Measurements from ENCODE around the gene RASGEF1B. TPM values are rescaled to one million over a fixed set of nuclear protein-coding genes. Genes with fewer than 3 reads are reported as not detected.

The RASGEF1B gene
- total and polyA plus RNA-seq, 2 of the 13 experiments (the other 11 are each of a cell fraction or from before 2014, with no cell fraction given), result 0.04 TPM

GRCh38 chr4:81405900-81406401, 65.8 kb downstream of the RASGEF1B start (continued):
- TF ChIP-seq, protein P1, sequence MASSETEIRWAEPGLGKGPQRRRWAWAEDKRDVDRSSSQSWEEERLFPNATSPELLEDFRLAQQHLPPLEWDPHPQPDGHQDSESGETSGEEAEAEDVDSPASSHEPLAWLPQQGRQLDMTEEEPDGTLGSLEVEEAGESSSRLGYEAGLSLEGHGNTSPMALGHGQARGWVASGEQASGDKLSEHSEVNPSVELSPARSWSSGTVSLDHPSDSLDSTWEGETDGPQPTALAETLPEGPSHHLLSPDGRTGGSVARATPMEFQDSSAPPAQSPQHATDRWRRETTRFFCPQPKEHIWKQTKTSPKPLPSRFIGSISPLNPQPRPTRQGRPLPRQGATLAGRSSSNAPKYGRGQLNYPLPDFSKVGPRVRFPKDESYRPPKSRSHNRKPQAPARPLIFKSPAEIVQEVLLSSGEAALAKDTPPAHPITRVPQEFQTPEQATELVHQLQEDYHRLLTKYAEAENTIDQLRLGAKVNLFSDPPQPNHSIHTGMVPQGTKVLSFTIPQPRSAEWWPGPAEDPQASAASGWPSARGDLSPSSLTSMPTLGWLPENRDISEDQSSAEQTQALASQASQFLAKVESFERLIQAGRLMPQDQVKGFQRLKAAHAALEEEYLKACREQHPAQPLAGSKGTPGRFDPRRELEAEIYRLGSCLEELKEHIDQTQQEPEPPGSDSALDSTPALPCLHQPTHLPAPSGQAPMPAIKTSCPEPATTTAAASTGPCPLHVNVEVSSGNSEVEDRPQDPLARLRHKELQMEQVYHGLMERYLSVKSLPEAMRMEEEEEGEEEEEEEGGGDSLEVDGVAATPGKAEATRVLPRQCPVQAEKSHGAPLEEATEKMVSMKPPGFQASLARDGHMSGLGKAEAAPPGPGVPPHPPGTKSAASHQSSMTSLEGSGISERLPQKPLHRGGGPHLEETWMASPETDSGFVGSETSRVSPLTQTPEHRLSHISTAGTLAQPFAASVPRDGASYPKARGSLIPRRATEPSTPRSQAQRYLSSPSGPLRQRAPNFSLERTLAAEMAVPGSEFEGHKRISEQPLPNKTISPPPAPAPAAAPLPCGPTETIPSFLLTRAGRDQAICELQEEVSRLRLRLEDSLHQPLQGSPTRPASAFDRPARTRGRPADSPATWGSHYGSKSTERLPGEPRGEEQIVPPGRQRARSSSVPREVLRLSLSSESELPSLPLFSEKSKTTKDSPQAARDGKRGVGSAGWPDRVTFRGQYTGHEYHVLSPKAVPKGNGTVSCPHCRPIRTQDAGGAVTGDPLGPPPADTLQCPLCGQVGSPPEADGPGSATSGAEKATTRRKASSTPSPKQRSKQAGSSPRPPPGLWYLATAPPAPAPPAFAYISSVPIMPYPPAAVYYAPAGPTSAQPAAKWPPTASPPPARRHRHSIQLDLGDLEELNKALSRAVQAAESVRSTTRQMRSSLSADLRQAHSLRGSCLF (CRISPR knock-in tag; IDR thresholded peaks at IDR 0.05; ENCODE audit: borderline replicate concordance), result no peak
- TF ChIP-seq KAT2B (IDR thresholded peaks at IDR 0.05; ENCODE audit: borderline replicate concordance, low read depth, low read length) (no peak), SP140L (CRISPR knock-in tag; IDR thresholded peaks at IDR 0.05; ENCODE audit: borderline replicate concordance) (0 out of 2 replicates have a peak, but pooled peaks have one; percentile 64), ZNF343 (CRISPR knock-in tag; IDR thresholded peaks at IDR 0.05) (no peak)
- TF ChIP-seq, protein P2, sequence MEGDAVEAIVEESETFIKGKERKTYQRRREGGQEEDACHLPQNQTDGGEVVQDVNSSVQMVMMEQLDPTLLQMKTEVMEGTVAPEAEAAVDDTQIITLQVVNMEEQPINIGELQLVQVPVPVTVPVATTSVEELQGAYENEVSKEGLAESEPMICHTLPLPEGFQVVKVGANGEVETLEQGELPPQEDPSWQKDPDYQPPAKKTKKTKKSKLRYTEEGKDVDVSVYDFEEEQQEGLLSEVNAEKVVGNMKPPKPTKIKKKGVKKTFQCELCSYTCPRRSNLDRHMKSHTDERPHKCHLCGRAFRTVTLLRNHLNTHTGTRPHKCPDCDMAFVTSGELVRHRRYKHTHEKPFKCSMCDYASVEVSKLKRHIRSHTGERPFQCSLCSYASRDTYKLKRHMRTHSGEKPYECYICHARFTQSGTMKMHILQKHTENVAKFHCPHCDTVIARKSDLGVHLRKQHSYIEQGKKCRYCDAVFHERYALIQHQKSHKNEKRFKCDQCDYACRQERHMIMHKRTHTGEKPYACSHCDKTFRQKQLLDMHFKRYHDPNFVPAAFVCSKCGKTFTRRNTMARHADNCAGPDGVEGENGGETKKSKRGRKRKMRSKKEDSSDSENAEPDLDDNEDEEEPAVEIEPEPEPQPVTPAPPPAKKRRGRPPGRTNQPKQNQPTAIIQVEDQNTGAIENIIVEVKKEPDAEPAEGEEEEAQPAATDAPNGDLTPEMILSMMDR (CRISPR knock-in tag; IDR thresholded peaks at IDR 0.05), result peak; percentile 75
- TF ChIP-seq, protein P3, sequence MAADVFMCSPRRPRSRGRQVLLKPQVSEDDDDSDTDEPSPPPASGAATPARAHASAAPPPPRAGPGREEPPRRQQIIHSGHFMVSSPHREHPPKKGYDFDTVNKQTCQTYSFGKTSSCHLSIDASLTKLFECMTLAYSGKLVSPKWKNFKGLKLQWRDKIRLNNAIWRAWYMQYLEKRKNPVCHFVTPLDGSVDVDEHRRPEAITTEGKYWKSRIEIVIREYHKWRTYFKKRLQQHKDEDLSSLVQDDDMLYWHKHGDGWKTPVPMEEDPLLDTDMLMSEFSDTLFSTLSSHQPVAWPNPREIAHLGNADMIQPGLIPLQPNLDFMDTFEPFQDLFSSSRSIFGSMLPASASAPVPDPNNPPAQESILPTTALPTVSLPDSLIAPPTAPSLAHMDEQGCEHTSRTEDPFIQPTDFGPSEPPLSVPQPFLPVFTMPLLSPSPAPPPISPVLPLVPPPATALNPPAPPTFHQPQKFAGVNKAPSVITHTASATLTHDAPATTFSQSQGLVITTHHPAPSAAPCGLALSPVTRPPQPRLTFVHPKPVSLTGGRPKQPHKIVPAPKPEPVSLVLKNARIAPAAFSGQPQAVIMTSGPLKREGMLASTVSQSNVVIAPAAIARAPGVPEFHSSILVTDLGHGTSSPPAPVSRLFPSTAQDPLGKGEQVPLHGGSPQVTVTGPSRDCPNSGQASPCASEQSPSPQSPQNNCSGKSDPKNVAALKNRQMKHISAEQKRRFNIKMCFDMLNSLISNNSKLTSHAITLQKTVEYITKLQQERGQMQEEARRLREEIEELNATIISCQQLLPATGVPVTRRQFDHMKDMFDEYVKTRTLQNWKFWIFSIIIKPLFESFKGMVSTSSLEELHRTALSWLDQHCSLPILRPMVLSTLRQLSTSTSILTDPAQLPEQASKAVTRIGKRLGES (CRISPR knock-in tag; IDR thresholded peaks at IDR 0.05; ENCODE audit: borderline replicate concordance), result no peak

All from HepG2 (cell line).